ENCODE data around the gene FGR. TPM values are rescaled to one million over a fixed set of nuclear protein-coding genes. Genes with fewer than 3 reads are reported as not detected.
"Not testable (repeated sequence)": the region's sequence is repeated elsewhere in the genome, so short reads cannot be mapped to it uniquely, and the experiment has no call there.

The FGR gene
- polyA plus RNA-seq, 1 of the 3 experiments (the other 2 are of a cell fraction): not detected

DNA sequence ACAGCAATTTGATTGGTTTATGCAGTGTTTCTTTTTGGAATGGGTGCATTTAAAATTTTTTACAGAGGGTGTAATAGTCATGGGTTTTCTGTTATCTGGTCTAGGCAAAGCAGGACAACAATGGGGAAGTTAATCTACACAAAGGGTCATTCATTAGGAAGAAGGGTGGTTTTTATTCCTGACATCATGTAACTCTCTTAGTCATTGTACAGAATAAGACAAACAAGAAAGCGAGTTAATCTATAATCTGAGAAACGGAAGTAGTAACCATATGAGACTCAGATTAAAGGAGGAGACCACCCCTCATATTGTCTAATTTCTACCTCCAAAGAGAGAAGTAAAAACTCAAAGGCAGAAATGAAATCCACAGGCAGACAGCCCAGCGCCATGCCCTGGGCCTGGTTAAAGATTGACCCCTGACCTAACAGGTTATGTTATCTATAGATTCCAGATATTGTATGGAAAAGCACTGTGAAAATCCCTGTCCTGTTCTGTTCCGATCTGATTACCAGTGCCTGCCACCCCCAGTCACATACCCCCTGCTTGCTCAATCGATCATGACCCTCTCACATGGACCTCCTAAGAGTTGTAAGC is 47.5 kb upstream of the FGR start:
- ChIA-PET CTCF (no interaction called here), POLR2A (interaction anchor here (1.1 kb wide), 1 partner anchor 11 kb away, joined by 8 read pairs; no protein-coding TSS in a partner anchor)
- Histone ChIP-seq H3F3A (replicated peaks; ENCODE audit: insufficient read depth) (no peaks in the 10 kb centered on the region), H3K9ac (no peak overlapping the region), H3K27ac (ENCODE audit: low read depth in 2 of 2, low read length in 1 of 2) (no peak overlapping the region), H3K9me3 (0 out of 2 replicates have a peak, but pooled peaks cover 3% of the 10 kb centered on the region), H3K27me3 (ENCODE audit: insufficient read depth) (no peaks in the 10 kb centered on the region; the same call in 1 of the 2 replicates), H3K4me1 (ENCODE audit: control insufficient read depth in 1 of 2, insufficient read depth in 2 of 2, low read depth in 1 of 2, low read length in 1 of 2) (no peaks in the 10 kb centered on the region), H3K36me3 (replicated peaks in 1 of 2; ENCODE audit: control insufficient read depth in 1 of 2, insufficient read depth in 2 of 2, low read length in 1 of 2) (no peaks in the 10 kb centered on the region), H3K79me2 (ENCODE audit: insufficient read depth) (no peaks in the 10 kb centered on the region), H2AFZ (ENCODE audit: low read depth) (no peak overlapping the region), H3K4me2 (no peak overlapping the region), H3K9me2 (no peaks in the 10 kb centered on the region), H4K20me1 (ENCODE audit: insufficient read depth) (no peaks in the 10 kb centered on the region), H3K4me3 (ENCODE audit: low read depth in 2 of 2, low read length in 1 of 2) (no peak overlapping the region)
- WGBS (ENCODE audit: low lambda C conversion rate): 51% methylated on average over 5 of the region's 5 CpGs
- TF ChIP-seq TCF12 (IDR thresholded peaks at IDR 0.05): no peak
- no peak for TF ChIP-seq EP300 (IDR thresholded peaks at IDR 0.05; ENCODE audit: borderline replicate concordance in 1 of 2, low read depth in 1 of 2, low read length in 1 of 2)
- no peak for TF ChIP-seq FOSL2 (IDR thresholded peaks at IDR 0.05; ENCODE audit: borderline replicate concordance, low read depth)
- TF ChIP-seq POLR2AphosphoS5 (IDR thresholded peaks at IDR 0.05; ENCODE audit: low read depth, low read length): no peak
- TF ChIP-seq, protein P1, sequence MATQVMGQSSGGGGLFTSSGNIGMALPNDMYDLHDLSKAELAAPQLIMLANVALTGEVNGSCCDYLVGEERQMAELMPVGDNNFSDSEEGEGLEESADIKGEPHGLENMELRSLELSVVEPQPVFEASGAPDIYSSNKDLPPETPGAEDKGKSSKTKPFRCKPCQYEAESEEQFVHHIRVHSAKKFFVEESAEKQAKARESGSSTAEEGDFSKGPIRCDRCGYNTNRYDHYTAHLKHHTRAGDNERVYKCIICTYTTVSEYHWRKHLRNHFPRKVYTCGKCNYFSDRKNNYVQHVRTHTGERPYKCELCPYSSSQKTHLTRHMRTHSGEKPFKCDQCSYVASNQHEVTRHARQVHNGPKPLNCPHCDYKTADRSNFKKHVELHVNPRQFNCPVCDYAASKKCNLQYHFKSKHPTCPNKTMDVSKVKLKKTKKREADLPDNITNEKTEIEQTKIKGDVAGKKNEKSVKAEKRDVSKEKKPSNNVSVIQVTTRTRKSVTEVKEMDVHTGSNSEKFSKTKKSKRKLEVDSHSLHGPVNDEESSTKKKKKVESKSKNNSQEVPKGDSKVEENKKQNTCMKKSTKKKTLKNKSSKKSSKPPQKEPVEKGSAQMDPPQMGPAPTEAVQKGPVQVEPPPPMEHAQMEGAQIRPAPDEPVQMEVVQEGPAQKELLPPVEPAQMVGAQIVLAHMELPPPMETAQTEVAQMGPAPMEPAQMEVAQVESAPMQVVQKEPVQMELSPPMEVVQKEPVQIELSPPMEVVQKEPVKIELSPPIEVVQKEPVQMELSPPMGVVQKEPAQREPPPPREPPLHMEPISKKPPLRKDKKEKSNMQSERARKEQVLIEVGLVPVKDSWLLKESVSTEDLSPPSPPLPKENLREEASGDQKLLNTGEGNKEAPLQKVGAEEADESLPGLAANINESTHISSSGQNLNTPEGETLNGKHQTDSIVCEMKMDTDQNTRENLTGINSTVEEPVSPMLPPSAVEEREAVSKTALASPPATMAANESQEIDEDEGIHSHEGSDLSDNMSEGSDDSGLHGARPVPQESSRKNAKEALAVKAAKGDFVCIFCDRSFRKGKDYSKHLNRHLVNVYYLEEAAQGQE (IDR thresholded peaks at IDR 0.05; ENCODE audit: low read depth, low read length): no peak
- TF ChIP-seq ELF1 (IDR thresholded peaks at IDR 0.05): no peak
- TF ChIP-seq, protein P2, sequence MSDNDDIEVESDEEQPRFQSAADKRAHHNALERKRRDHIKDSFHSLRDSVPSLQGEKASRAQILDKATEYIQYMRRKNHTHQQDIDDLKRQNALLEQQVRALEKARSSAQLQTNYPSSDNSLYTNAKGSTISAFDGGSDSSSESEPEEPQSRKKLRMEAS (IDR thresholded peaks at IDR 0.05; ENCODE audit: low read depth): no peak
- no peak for TF ChIP-seq TAF1 (IDR thresholded peaks at IDR 0.05; ENCODE audit: borderline replicate concordance, low read depth, low read length)
- no peak for TF ChIP-seq SMC3 (IDR thresholded peaks at IDR 0.05; ENCODE audit: low read depth, low read length)
- TF ChIP-seq, protein P3, sequence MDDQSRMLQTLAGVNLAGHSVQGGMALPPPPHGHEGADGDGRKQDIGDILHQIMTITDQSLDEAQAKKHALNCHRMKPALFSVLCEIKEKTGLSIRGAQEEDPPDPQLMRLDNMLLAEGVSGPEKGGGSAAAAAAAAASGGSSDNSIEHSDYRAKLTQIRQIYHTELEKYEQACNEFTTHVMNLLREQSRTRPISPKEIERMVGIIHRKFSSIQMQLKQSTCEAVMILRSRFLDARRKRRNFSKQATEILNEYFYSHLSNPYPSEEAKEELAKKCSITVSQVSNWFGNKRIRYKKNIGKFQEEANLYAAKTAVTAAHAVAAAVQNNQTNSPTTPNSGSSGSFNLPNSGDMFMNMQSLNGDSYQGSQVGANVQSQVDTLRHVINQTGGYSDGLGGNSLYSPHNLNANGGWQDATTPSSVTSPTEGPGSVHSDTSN (IDR thresholded peaks at IDR 0.05): no peak
- no peak for DNase-seq

DNA sequence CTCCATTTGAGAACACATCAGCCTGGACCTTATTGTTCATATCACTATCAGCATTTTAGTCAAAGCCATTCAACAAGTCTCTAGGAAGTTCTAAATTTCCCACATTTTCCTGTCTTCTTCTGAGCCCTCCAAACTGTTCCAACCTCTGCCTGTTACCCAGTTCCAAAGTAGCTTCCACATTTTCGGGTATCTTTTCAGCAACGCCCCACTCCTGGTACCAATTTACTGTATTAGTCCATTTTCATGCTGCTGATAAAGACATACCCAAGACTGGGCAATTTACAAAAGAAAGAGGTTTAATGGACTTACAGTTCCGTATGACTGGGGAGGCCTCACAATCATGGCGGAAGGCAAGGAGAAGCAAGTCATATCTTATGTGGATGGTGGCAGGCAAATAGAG is 46.6 kb upstream of the FGR start:
- CTCF ChIA-PET; H3K27ac ChIP-seq (ENCODE audit: low read depth in 2 of 2, low read length in 1 of 2); H3K4me2 ChIP-seq; DNase-seq; H3K27me3 ChIP-seq (ENCODE audit: insufficient read depth); H3K4me1 ChIP-seq (ENCODE audit: control insufficient read depth in 1 of 2, insufficient read depth in 2 of 2, low read depth in 1 of 2, low read length in 1 of 2); H3K4me3 ChIP-seq (ENCODE audit: low read depth in 2 of 2, low read length in 1 of 2); POLR2A ChIA-PET; H3K9me2 ChIP-seq; H3K9ac ChIP-seq; H3F3A ChIP-seq (replicated peaks; ENCODE audit: insufficient read depth); H2AFZ ChIP-seq (ENCODE audit: low read depth); H3K9me3 ChIP-seq; H3K36me3 ChIP-seq (replicated peaks in 1 of 2; ENCODE audit: control insufficient read depth in 1 of 2, insufficient read depth in 2 of 2, low read length in 1 of 2); H3K79me2 ChIP-seq (ENCODE audit: insufficient read depth); H4K20me1 ChIP-seq (ENCODE audit: insufficient read depth): not testable (repeated sequence)
- 72% methylated on average over 4 of the region's 4 CpGs for WGBS (ENCODE audit: low lambda C conversion rate)

DNA sequence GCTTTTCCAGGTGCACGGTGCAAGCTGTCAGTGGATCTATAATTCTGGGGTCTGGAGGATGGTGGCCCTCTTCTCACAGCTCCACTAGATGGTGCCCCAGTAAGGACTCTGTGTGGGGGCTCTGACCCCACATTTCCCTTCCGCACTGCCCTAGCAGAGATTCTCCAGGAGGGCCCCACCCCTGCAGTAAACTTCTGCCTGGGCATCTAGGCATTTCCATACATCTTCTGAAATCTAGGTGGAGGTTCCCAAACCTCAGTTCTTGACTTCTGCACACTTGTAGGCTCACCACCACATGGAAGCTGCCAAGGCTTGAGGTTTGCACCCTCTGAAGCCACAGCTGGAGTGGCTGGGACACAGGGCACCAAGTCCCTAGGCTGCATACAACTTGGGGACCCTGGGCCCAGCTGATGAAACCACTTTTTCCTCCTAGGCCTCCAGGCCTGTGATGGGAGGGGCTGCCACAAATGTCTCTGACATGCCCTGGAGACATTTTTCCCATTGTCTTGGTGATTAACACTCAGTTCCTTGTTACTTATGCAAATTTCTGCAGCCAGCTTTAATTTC is 45.3 kb upstream of the FGR start:
- H2AFZ ChIP-seq (ENCODE audit: low read depth); H3K9ac ChIP-seq; H3K27me3 ChIP-seq (ENCODE audit: insufficient read depth); H3K27ac ChIP-seq (ENCODE audit: low read depth in 2 of 2, low read length in 1 of 2); POLR2A ChIA-PET; H3K4me2 ChIP-seq; H3K9me2 ChIP-seq; H3K36me3 ChIP-seq (replicated peaks in 1 of 2; ENCODE audit: control insufficient read depth in 1 of 2, insufficient read depth in 2 of 2, low read length in 1 of 2); H3K4me3 ChIP-seq (ENCODE audit: low read depth in 2 of 2, low read length in 1 of 2); DNase-seq; H3F3A ChIP-seq (replicated peaks; ENCODE audit: insufficient read depth); H3K4me1 ChIP-seq (ENCODE audit: control insufficient read depth in 1 of 2, insufficient read depth in 2 of 2, low read depth in 1 of 2, low read length in 1 of 2); H4K20me1 ChIP-seq (ENCODE audit: insufficient read depth); H3K79me2 ChIP-seq (ENCODE audit: insufficient read depth); H3K9me3 ChIP-seq: not testable (repeated sequence)
- 100% methylated on average over 1 of the region's 2 CpGs for WGBS (ENCODE audit: low lambda C conversion rate)
- CTCF ChIA-PET: interaction anchor here (1.4 kb wide), 1 partner anchor 17 kb away, joined by 3 read pairs; no protein-coding TSS in a partner anchor
